Rectal smooth muscle tissue (tissue), 1 donor: Measurements from ENCODE around the gene BPIFB1.

ENCODE experiments used
- H3K27ac ChIP-seq: one replicate; pipeline ENCODE4 v1.7.0; 2013; ENCODE audit warnings: low read depth, low read length, inconsistent platforms
- H3K27me3 ChIP-seq: one replicate; pipeline ENCODE4 v1.7.0; 2013; ENCODE audit warnings: low read length; ENCODE audit not compliant: control insufficient read depth, insufficient read depth
- H3K36me3 ChIP-seq: one replicate; pipeline ENCODE4 v1.7.0; 2013; ENCODE audit warnings: low read length; ENCODE audit not compliant: control insufficient read depth, insufficient read depth
- H3K4me1 ChIP-seq: one replicate; pipeline ENCODE4 v1.7.0; 2013; ENCODE audit warnings: low read length; ENCODE audit not compliant: control insufficient read depth, insufficient read depth
- H3K4me3 ChIP-seq: one replicate; pipeline ENCODE4 v1.7.0; 2013; ENCODE audit warnings: low read length
- H3K9ac ChIP-seq: one replicate; pipeline ENCODE4 v1.7.0; 2013; ENCODE audit warnings: low read length

Gene BPIFB1

GRCh38 chr20:33345342-33345741 lies 62.3 kb downstream of the BPIFB1 start:
- Histone ChIP-seq H3K4me3 (no peak overlapping the region), H3K9ac (no peak overlapping the region), H3K27ac (no peak overlapping the region), H3K36me3 (peaks cover 4% of the 10 kb centered on the region), H3K4me1 (no peaks in the 10 kb centered on the region), H3K27me3 (no peaks in the 10 kb centered on the region)

- no peak overlapping the region for H3K4me3 ChIP-seq
- H3K36me3 ChIP-seq = peaks cover 4% of the 10 kb centered on the region
- no peaks in the 10 kb centered on the region for H3K27me3 ChIP-seq
- H3K9ac ChIP-seq = no peak overlapping the region
- no peaks in the 10 kb centered on the region for H3K4me1 ChIP-seq
- H3K27ac ChIP-seq = no peak overlapping the region
Observed at GRCh38 chr20:33348136-33348937, 65.3 kb downstream of the BPIFB1 start.

- Histone ChIP-seq H3K27me3 (no peaks in the 10 kb centered on the region), H3K27ac (no peak overlapping the region), H3K4me3 (no peak overlapping the region), H3K36me3 (peaks cover 6% of the 10 kb centered on the region), H3K9ac (no peak overlapping the region), H3K4me1 (no peaks in the 10 kb centered on the region)
Observed at GRCh38 chr20:33349493-33349892, 66.5 kb downstream of the BPIFB1 start.

- peaks cover 6% of the 10 kb centered on the region for H3K36me3 ChIP-seq
- H3K27ac ChIP-seq = no peak overlapping the region
- no peaks in the 10 kb centered on the region for H3K27me3 ChIP-seq
- no peak overlapping the region for H3K9ac ChIP-seq
- no peak overlapping the region for H3K4me3 ChIP-seq
- H3K4me1 ChIP-seq = no peaks in the 10 kb centered on the region
Observed at GRCh38 chr20:33351696-33352095, 68.7 kb downstream of the BPIFB1 start.

GRCh38 chr20:33352258-33353012 lies 69.4 kb downstream of the BPIFB1 start:
- Histone ChIP-seq H3K36me3 (peaks cover 6% of the 10 kb centered on the region), H3K27ac (no peak overlapping the region), H3K27me3 (no peaks in the 10 kb centered on the region), H3K4me3 (no peak overlapping the region), H3K9ac (no peak overlapping the region), H3K4me1 (no peaks in the 10 kb centered on the region)

GRCh38 chr20:33353013-33353402 lies 70.0 kb downstream of the BPIFB1 start:
- Histone ChIP-seq H3K9ac (no peak overlapping the region), H3K27ac (no peak overlapping the region), H3K4me1 (no peaks in the 10 kb centered on the region), H3K4me3 (no peak overlapping the region), H3K36me3 (peaks cover 6% of the 10 kb centered on the region), H3K27me3 (no peaks in the 10 kb centered on the region)
